PFSK-1 (cell line): ENCODE results near the gene CD200.

Experiments
- FOXP2 ChIP-seq: optimal IDR thresholded peaks from 2 replicates; pipeline ENCODE3; 2011; ENCODE audit warnings: borderline replicate concordance, control low read depth, inconsistent platforms; ENCODE audit not compliant: insufficient read depth; ENCODE audit errors: extremely low read length, extremely low read depth
- POLR2AphosphoS5 ChIP-seq: IDR thresholded peaks from 2 replicates; pipeline ENCODE4 v1.6.1; 2012; ENCODE audit warnings: low read depth, mild to moderate bottlenecking, control low read depth, low read length, moderate library complexity
- SIN3A ChIP-seq: IDR thresholded peaks from 2 replicates; pipeline ENCODE4 v1.6.1; 2012; ENCODE audit warnings: mild to moderate bottlenecking, low read length, moderate library complexity, borderline replicate concordance; ENCODE audit not compliant: insufficient read depth
- TAF1 ChIP-seq: IDR thresholded peaks from 2 replicates; pipeline ENCODE4 v1.6.1; 2012; ENCODE audit warnings: low read length, control low read depth, borderline replicate concordance; ENCODE audit not compliant: insufficient read depth
- TF ChIP-seq, protein P1 (sequence below), 2 experiments: IDR thresholded peaks; 2 replicates each; pipeline versions ENCODE4 v1.6.1 to v1.8.0; 2011 to 2012; ENCODE audit warnings: low read depth in 2 of 2, low read length in 2 of 2, control low read depth in 1 of 2, inconsistent platforms in 1 of 2, mild to moderate bottlenecking in 1 of 2, moderate library complexity in 1 of 2; ENCODE audit not compliant: insufficient read depth in 1 of 2

Gene CD200

DNA sequence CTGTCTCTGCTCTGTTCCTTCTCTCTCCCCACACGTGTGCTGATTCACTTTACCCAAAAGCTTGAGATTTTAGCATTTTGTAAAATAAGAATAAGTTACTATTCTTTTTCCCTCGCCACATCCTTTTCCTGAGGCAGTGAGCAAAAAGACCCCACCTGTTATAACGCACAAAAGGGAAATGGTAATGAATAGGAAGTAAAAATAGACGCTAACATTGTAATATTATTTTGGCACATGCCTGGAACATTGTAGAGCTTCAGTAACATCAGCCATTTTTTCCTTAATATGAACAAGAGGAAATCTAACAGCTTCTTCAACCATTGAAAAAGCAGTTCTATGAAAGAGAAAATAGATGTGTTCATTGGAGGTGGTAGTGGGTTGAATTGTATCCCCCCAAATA is 40.5 kb downstream of the CD200 start:
- TF ChIP-seq SIN3A (no peak), POLR2AphosphoS5 (no peak), FOXP2 (no peak), TAF1 (no peak)
- TF ChIP-seq, protein P1, sequence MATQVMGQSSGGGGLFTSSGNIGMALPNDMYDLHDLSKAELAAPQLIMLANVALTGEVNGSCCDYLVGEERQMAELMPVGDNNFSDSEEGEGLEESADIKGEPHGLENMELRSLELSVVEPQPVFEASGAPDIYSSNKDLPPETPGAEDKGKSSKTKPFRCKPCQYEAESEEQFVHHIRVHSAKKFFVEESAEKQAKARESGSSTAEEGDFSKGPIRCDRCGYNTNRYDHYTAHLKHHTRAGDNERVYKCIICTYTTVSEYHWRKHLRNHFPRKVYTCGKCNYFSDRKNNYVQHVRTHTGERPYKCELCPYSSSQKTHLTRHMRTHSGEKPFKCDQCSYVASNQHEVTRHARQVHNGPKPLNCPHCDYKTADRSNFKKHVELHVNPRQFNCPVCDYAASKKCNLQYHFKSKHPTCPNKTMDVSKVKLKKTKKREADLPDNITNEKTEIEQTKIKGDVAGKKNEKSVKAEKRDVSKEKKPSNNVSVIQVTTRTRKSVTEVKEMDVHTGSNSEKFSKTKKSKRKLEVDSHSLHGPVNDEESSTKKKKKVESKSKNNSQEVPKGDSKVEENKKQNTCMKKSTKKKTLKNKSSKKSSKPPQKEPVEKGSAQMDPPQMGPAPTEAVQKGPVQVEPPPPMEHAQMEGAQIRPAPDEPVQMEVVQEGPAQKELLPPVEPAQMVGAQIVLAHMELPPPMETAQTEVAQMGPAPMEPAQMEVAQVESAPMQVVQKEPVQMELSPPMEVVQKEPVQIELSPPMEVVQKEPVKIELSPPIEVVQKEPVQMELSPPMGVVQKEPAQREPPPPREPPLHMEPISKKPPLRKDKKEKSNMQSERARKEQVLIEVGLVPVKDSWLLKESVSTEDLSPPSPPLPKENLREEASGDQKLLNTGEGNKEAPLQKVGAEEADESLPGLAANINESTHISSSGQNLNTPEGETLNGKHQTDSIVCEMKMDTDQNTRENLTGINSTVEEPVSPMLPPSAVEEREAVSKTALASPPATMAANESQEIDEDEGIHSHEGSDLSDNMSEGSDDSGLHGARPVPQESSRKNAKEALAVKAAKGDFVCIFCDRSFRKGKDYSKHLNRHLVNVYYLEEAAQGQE (IDR thresholded peaks at IDR 0.05; ENCODE audit: insufficient read depth in 1 of 2, low read depth in 2 of 2, low read length in 2 of 2): no peak

DNA sequence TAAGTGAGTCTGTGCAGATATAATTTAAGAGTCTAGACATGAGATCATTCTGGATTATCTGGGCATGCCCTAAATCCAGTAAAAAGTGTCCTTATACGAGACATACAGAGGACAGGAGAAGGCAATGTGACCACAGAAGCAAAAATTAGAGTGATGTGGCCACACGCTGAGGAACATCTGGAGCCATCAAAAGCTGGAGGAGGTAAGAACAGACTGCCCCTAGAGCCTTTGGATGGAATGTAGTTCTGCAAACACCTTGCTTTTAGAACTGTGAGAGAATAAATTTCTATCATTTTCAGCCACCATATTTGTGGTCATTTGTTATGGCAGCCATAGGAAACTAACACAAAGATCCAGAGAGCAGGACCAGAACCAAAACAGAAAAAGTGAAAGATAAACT is 41.0 kb downstream of the CD200 start:
- TF ChIP-seq FOXP2 (no peak), TAF1 (no peak), POLR2AphosphoS5 (no peak), SIN3A (no peak)
- TF ChIP-seq, protein P1 (IDR thresholded peaks at IDR 0.05; ENCODE audit: insufficient read depth in 1 of 2, low read depth in 2 of 2, low read length in 2 of 2): no peak

DNA sequence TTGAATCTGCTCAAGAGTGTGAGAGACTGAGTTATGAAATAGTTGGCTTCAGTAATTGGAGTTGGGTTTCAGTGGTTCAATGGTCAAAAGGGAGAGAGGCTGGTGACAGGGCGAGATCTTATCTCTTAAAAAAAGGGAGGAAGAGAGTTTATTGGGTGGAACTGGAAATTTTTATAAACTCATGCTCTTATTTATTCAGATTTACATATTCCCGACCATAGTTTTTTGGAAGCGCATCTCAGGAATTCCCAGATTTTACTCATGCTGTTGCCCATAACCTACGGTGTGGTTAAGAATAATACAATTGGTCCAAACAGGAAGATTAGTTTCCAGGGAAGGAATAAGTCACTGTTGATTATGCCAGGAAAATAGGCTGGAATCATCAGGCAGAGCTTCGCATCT is 41.4 kb downstream of the CD200 start:
- TF ChIP-seq, protein P1 (IDR thresholded peaks at IDR 0.05; ENCODE audit: insufficient read depth in 1 of 2, low read depth in 2 of 2, low read length in 2 of 2): no peak
- TF ChIP-seq SIN3A (no peak), TAF1 (no peak), FOXP2 (no peak), POLR2AphosphoS5 (no peak)

DNA sequence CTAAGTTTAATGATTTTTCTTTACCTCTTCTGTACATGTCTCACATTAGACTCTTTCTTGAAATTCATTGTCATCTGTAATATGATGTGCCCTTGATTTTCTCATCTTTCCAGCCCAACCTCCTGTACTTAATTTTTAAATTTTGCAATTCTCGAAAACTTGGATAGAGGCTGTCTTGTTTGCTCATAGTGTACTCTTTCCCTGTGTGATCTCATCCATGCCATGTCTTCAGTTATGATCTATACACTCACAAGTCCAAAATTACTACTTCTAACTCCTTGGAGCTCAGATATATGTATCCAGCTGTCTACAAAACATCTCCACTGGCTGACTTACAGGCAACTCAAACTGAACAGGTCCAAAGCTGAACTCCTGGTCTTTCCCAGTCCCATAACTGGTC is 42.2 kb downstream of the CD200 start:
- no peak for TF ChIP-seq POLR2AphosphoS5
- no peak for TF ChIP-seq FOXP2
- TF ChIP-seq, protein P1 (IDR thresholded peaks at IDR 0.05; ENCODE audit: insufficient read depth in 1 of 2, low read depth in 2 of 2, low read length in 2 of 2): no peak
- no peak for TF ChIP-seq SIN3A
- TF ChIP-seq TAF1: no peak

DNA sequence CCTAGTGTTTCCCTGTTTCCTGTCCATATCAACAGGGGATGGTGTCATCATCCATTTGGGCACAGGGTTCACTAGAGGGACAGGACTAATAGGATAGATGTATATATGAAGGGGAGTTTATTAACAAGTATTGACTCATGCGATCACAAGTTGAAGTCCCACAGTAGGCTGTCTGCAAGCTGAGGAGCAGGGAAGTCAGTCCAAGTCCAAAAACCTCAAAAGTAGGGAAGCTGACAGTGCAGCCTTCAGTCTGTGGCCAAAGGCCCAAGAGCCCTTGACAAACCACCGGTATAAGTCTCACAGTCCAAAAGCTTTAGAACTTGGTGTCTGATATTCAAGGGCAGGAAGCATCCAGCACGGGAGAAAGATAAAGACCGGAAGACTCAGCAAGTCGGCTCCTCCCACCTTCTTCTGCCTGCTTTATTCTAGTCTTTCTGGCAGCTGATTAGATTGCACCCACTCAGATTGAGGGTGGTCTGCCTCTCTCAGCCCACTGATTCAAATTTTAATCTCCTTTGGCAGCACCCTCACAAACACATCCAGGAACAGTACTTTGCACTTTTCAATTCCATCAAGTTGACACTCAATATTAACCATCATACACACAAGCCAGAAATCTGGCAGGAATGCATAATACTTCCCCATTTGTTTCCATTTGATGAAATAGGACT is 43.4 kb downstream of the CD200 start:
- TF ChIP-seq, protein P1 (IDR thresholded peaks at IDR 0.05; ENCODE audit: insufficient read depth in 1 of 2, low read depth in 2 of 2, low read length in 2 of 2): no peak
- TF ChIP-seq SIN3A: no peak
- TF ChIP-seq POLR2AphosphoS5: no peak
- TF ChIP-seq FOXP2: no peak
- no peak for TF ChIP-seq TAF1
